ENCODE measurements around the gene TEP1.
"Not testable (repeated sequence)": the region's sequence is repeated elsewhere in the genome, so short reads cannot be mapped to it uniquely, and the experiment has no call there.

The TEP1 gene

DNA sequence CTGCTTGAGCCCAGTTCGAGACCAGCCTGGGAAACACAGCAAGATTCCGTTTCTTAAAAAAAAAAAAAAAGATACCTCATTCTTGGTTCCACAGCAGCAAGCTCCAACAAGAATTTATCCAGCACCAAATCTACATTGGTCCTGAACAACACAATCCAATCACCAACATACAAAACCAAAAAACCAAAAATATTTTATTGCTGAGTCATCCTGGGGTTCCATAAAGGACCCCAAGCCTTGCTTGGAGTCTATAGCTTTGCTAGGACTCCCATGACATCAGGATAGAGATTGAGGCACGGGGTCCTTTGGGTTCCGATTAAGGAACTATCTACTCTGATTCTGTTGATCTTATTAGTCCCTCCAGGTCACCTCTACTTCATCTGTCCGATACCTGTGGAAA lies 33.6 kb upstream of the TEP1 start:
- no peak overlapping the region for H3K27ac ChIP-seq (ENCODE audit: low read depth, low read length, severe bottlenecking)
- no peak overlapping the region for H3K4me3 ChIP-seq (ENCODE audit: extremely low read depth, insufficient read depth, low read length, poor library complexity, severe bottlenecking)
- H3K36me3 ChIP-seq (ENCODE audit: control insufficient read depth, insufficient read depth, low read length), result peaks cover 85% of the 10 kb centered on the region
- no peaks in the 10 kb centered on the region for H3K9me3 ChIP-seq (ENCODE audit: control insufficient read depth, low read length)
- no peaks in the 10 kb centered on the region for H3K4me1 ChIP-seq (ENCODE audit: control insufficient read depth, insufficient read depth, low read length, poor library complexity, severe bottlenecking)
- WGBS, 2 experiments (ENCODE audit: insufficient coverage in 2 of 2), result 96 to 97% methylated on average over 5 of the region's 5 CpGs

DNA sequence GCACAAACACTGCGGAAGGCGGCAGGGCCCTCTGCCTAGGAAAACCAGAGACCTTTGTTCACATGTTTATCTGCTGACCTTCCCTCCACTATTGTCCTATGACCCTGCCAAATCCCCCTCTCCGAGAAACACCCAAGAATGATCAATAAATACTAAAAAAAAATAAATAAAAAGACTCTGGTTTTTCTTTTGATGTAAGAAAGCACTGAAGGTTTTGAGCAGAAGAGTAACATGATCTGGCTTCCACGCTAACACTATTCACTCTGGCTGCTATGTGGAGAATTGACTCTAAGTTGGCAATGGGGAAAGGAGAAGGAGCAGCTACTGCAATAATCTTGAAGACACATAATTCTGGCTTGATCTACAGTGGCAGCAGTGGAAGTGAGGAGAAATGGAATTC lies 30.3 kb upstream of the TEP1 start:
- H3K36me3 ChIP-seq (ENCODE audit: control insufficient read depth, insufficient read depth, low read length), result peaks cover 53% of the 10 kb centered on the region
- 80 to 100% methylated on average over 1 of the region's 4 CpGs for WGBS, 2 experiments (ENCODE audit: insufficient coverage in 2 of 2)
- H3K27ac ChIP-seq (ENCODE audit: low read depth, low read length, severe bottlenecking); H3K9me3 ChIP-seq (ENCODE audit: control insufficient read depth, low read length); H3K4me3 ChIP-seq (ENCODE audit: extremely low read depth, insufficient read depth, low read length, poor library complexity, severe bottlenecking); H3K4me1 ChIP-seq (ENCODE audit: control insufficient read depth, insufficient read depth, low read length, poor library complexity, severe bottlenecking): not testable (repeated sequence)

DNA sequence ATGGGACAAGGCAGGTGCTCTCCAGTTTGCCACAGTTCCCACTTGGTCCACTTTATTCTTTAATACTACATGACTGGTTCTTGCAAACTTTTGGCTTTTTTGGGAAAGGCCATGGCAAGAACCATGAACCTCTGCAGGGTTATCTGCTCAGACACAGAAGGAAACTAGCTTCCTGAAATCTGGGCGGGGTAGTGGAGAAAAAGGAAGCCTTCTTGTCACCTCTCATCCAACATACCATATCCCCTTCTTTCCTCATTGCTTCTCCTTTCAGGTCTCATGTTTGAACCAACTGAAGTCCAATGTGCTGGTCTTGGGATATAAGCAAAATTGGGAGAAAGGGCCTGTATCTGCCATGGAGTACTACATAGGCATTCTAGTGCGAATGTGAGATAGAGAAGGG lies 28.2 kb upstream of the TEP1 start:
- Histone ChIP-seq H3K4me1 (ENCODE audit: control insufficient read depth, insufficient read depth, low read length, poor library complexity, severe bottlenecking) (no peaks in the 10 kb centered on the region), H3K4me3 (ENCODE audit: extremely low read depth, insufficient read depth, low read length, poor library complexity, severe bottlenecking) (no peak overlapping the region), H3K27ac (ENCODE audit: low read depth, low read length, severe bottlenecking) (no peak overlapping the region), H3K9me3 (ENCODE audit: control insufficient read depth, low read length) (no peaks in the 10 kb centered on the region), H3K36me3 (ENCODE audit: control insufficient read depth, insufficient read depth, low read length) (peaks cover 32% of the 10 kb centered on the region)
- 100% methylated on average over 1 of the region's 2 CpGs; no CpG with 5 or more reads in 1 of the 2 experiments for WGBS, 2 experiments (ENCODE audit: insufficient coverage in 2 of 2)

DNA sequence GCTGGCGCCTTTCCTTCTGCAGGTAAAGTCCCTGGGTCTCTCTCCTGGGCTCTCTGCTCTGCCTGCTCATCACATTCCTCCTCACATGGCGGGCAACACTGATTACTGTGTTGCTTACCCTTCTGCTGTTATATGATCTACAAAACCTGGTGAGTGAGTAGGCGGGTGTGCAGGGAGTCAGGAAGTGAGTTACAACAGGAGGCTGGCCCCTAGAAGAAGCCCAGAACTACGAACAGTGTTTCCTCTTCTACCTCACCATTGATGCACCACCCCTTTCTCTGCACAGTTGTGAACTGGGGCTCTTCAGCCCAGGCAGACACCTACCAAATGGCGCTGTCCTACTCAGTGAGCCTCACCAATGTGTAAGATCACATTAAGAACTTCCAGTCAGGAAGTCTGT lies 27.6 kb upstream of the TEP1 start:
- WGBS, 2 experiments (ENCODE audit: insufficient coverage in 2 of 2), result 93 to 100% methylated on average over 1 to 2 of the region's 5 CpGs
- Histone ChIP-seq H3K36me3 (ENCODE audit: control insufficient read depth, insufficient read depth, low read length) (peaks cover 26% of the 10 kb centered on the region), H3K27ac (ENCODE audit: low read depth, low read length, severe bottlenecking) (no peak overlapping the region), H3K4me1 (ENCODE audit: control insufficient read depth, insufficient read depth, low read length, poor library complexity, severe bottlenecking) (no peaks in the 10 kb centered on the region), H3K4me3 (ENCODE audit: extremely low read depth, insufficient read depth, low read length, poor library complexity, severe bottlenecking) (no peak overlapping the region), H3K9me3 (ENCODE audit: control insufficient read depth, low read length) (no peaks in the 10 kb centered on the region)

DNA sequence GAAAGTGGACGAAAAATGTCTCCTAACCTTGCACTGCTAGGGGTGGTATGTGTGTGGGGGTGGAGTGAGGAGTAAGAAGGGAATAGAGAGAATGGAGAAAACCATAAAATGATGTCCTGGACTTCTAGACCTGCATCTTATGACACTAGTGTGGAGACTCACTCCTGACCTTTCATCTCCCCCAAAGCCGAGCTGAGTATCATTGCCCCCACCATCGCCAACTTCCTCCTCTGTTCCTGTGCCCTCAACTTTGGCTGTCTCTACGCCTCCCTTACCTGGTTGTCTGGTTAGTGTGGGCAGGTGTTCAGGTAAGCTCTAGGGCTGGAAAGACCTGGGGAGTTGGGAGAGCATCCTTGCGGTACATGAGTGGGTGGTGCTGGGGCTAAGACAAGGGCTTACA lies 27.2 kb upstream of the TEP1 start:
- peaks cover 22% of the 10 kb centered on the region for H3K36me3 ChIP-seq (ENCODE audit: control insufficient read depth, insufficient read depth, low read length)
- no peaks in the 10 kb centered on the region for H3K4me1 ChIP-seq (ENCODE audit: control insufficient read depth, insufficient read depth, low read length, poor library complexity, severe bottlenecking)
- WGBS, 2 experiments (ENCODE audit: insufficient coverage in 2 of 2), result 86 to 100% methylated on average over 1 to 3 of the region's 5 CpGs
- H3K4me3 ChIP-seq (ENCODE audit: extremely low read depth, insufficient read depth, low read length, poor library complexity, severe bottlenecking), result no peak overlapping the region
- no peak overlapping the region for H3K27ac ChIP-seq (ENCODE audit: low read depth, low read length, severe bottlenecking)
- H3K9me3 ChIP-seq (ENCODE audit: control insufficient read depth, low read length), result no peaks in the 10 kb centered on the region

DNA sequence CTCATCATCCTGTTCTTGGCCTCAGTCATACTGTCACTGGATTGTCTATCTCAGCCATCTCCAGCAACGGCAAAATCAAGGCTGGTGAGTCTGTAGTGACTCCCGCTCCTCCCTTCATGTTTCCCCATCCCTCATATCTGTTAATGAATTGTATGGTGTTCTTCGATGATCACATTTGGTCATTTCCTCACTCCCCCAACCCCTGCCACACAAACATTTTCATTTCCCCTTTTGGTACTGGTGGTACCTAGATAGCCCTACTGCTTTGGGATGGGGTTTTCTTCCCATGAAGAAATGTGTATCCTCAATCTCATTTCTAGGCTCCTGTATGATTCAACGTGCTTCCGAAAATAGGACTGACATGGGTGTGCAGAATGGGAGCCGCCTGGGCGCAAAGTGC lies 25.4 kb upstream of the TEP1 start:
- WGBS, 2 experiments (ENCODE audit: insufficient coverage in 2 of 2), result 85 to 94% methylated on average over 4 to 6 of the region's 7 CpGs
- Histone ChIP-seq H3K4me1 (ENCODE audit: control insufficient read depth, insufficient read depth, low read length, poor library complexity, severe bottlenecking) (no peaks in the 10 kb centered on the region), H3K27ac (ENCODE audit: low read depth, low read length, severe bottlenecking) (no peak overlapping the region), H3K4me3 (ENCODE audit: extremely low read depth, insufficient read depth, low read length, poor library complexity, severe bottlenecking) (no peak overlapping the region), H3K36me3 (ENCODE audit: control insufficient read depth, insufficient read depth, low read length) (peaks cover 7% of the 10 kb centered on the region), H3K9me3 (ENCODE audit: control insufficient read depth, low read length) (no peaks in the 10 kb centered on the region)

DNA sequence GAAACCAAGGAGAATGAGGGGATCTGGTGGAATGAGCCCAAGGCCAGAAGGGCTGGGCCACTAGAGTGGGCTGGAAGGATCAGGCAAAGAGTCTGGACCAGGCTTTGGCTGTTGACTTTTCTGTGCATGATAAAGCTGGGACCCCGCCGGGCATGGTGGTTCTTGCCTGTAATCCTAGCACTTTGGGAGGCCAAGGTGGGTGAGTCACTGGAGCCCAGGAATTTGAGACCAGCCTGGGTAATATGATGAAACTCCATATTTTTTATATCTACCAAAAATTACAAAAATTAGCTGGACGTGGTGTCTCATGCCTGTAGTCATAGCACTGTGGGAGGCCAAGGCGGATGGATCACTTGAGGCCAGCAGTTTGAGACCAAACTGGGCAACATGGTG lies 23.1 kb upstream of the TEP1 start:
- WGBS, 2 experiments (ENCODE audit: insufficient coverage in 2 of 2), result 97 to 100% methylated on average over 2 to 4 of the region's 4 CpGs
- H3K4me1 ChIP-seq (ENCODE audit: control insufficient read depth, insufficient read depth, low read length, poor library complexity, severe bottlenecking), result no peaks in the 10 kb centered on the region
- H3K9me3 ChIP-seq (ENCODE audit: control insufficient read depth, low read length), result no peaks in the 10 kb centered on the region
- H3K36me3 ChIP-seq (ENCODE audit: control insufficient read depth, insufficient read depth, low read length), result no peaks in the 10 kb centered on the region
- no peak overlapping the region for H3K4me3 ChIP-seq (ENCODE audit: extremely low read depth, insufficient read depth, low read length, poor library complexity, severe bottlenecking)
- no peak overlapping the region for H3K27ac ChIP-seq (ENCODE audit: low read depth, low read length, severe bottlenecking)

DNA sequence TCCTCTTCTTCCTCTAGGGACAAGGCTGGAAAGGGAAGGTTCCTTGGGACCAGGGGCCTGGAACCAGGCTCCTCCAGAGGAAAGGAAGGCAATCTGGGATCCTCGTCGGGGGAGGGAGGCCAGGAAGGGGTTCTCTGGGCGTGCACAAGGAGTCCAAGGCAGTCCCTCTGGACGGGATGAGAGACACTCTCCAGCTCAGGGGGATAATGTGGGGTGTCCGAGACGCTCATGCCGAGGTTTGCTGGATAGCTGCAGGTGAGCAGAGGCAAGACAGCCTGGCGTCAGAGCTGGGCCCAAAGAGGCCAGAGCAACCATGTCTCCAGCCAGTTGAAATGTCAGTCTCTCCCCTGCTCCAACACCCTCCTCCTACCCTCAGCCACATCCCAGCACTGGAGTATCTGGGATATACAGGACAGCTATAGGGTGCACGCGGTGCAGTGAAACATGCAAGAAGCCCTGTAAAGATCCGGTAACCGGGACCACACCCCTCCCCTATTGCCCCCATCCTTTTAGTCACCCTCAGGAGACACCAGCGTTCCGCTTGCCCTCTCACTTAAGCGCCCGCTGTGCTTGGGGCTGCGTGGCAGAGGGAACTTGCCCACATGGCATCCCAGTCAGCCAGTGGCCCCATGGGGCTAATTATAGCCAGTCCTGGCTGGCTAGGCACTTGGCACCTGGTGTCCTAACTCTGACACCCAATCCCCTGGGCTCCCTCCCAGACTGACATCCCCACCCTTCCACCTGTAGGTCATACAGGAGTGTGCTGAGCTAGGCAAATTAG lies 22.5 kb upstream of the TEP1 start, which contains the start of gene KLHL33:
KLHL33 (minus strand) TSS at position 585 of the 781 bp plus-strand sequence; CDS start at position 230, 355 bp downstream.
- no peaks in the 10 kb centered on the region for H3K36me3 ChIP-seq (ENCODE audit: control insufficient read depth, insufficient read depth, low read length)
- no peaks in the 10 kb centered on the region for H3K4me1 ChIP-seq (ENCODE audit: control insufficient read depth, insufficient read depth, low read length, poor library complexity, severe bottlenecking)
- 92 to 94% methylated on average over 13 to 16 of the region's 17 CpGs for WGBS, 2 experiments (ENCODE audit: insufficient coverage in 2 of 2)
- H3K27ac ChIP-seq (ENCODE audit: low read depth, low read length, severe bottlenecking), result no peak within 1 kb of the TSS
- H3K9me3 ChIP-seq (ENCODE audit: control insufficient read depth, low read length), result no peaks in the 10 kb centered on the region
- H3K4me3 ChIP-seq (ENCODE audit: extremely low read depth, insufficient read depth, low read length, poor library complexity, severe bottlenecking), result no peak within 1 kb of the TSS

DNA sequence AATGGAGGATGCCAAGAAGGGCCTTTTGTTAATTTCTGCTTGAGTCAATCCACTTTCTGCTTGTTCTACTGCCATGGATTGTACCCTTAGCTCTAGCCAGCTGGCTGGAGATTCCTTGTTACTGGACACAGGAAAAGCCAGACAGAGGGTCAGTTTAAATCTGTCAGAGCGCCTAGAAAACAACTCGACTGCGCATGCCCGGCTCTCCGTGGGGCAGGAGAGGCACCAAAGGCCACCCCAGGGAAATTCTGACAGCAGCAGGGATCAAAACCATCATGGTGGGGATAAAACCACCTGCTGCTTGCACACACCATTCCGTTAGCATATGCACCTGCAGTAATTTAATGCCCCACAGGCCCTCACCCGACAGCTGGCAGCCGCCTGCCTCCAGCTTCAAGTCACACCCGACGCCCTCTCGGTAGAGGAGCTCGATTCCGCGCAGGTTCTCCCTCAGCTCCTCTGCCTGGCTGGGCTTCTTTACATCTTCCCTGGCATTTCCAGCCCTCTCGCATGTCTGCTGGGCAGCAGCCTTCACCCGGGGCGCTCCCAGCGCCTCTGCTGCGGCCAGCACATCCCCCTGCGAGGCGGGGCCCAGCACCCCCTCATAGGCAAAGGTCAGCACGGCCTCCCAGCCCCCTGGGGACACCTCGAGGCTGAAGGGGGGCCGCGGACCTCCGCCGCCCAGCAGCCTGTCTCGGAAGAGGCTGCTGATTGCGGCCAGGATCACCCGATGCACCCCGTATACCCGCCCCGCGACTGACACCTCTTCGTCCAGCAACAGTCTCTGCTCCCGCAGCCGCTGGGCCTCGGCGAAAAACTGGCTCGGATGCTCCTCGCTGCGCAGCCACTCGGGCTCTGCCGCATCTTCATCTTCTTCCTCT lies 21.6 kb upstream of the TEP1 start:
- 84 to 89% methylated on average over 30 to 42 of the region's 44 CpGs for WGBS, 2 experiments (ENCODE audit: insufficient coverage in 2 of 2)
- Histone ChIP-seq H3K36me3 (ENCODE audit: control insufficient read depth, insufficient read depth, low read length) (no peaks in the 10 kb centered on the region), H3K27ac (ENCODE audit: low read depth, low read length, severe bottlenecking) (no peak overlapping the region), H3K4me1 (ENCODE audit: control insufficient read depth, insufficient read depth, low read length, poor library complexity, severe bottlenecking) (no peaks in the 10 kb centered on the region), H3K9me3 (ENCODE audit: control insufficient read depth, low read length) (no peaks in the 10 kb centered on the region), H3K4me3 (ENCODE audit: extremely low read depth, insufficient read depth, low read length, poor library complexity, severe bottlenecking) (no peak overlapping the region)

DNA sequence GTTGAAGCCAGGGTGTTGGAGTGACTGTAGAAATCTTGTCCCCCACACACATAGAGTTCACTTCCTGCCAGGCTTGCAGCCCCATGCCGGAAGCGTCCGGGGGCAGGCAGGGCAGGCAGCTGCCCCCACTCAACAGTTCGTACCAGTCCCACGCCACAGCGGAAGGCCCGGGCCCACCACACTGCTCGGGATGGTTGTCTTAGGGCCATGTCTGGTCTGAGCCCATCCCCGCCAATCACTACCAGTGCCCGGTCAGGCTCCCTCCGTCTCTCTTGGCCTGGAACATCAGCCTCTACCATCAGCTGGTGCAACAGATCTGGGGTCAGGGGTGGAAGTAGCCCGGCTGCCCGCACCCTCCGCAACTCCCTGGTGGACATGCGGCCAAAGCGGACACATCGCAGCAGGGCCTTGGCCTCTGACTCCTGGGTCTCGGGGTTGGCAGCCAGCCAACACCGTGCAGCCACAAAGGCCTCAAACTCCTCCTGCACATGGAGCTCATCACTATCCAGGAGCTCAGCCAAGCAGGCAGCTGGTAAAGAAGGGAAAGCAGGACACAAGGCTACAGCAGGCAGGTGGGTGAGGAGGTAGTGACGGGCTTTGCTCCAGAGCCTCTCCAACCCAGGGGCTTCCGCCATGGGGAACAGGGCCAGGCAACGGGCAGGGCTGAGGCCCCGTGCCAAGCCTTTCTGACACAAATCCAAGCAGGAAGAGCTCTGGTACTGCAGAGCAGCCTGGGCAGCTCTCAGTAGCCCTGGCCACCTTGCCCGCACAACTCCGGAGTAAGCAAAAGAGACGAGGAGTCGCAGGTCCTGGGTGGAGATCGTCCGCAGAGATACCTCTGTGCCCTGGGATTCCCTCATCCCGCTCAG lies 16.7 kb upstream of the TEP1 start:
- Histone ChIP-seq H3K9me3 (ENCODE audit: control insufficient read depth, low read length) (no peaks in the 10 kb centered on the region), H3K4me3 (ENCODE audit: extremely low read depth, insufficient read depth, low read length, poor library complexity, severe bottlenecking) (no peak overlapping the region), H3K4me1 (ENCODE audit: control insufficient read depth, insufficient read depth, low read length, poor library complexity, severe bottlenecking) (peaks cover 3% of the 10 kb centered on the region), H3K27ac (ENCODE audit: low read depth, low read length, severe bottlenecking) (no peak overlapping the region), H3K36me3 (ENCODE audit: control insufficient read depth, insufficient read depth, low read length) (no peaks in the 10 kb centered on the region)
- WGBS, 2 experiments (ENCODE audit: insufficient coverage in 2 of 2), result 93 to 94% methylated on average over 26 to 27 of the region's 30 CpGs
